HL-60/S4 treated with retinoic acid at 250 ng/mL for 4 days and 3 days (cell line): ENCODE data around the gene VPS37B.

ENCODE experiments used
- in situ Hi-C: fragments of 300-500 bp; cut with MboI; formaldehyde crosslinking; loops from 2 replicates; pipeline ENCODE4 v1.7.0; 2022; ENCODE audit warnings: low sequenced_read_pairs

The VPS37B gene

GRCh38 chr12:122843455-122843854, 52.5 kb downstream of the VPS37B start:
- in situ Hi-C loops = loop anchor here (25.0 kb wide), 1 partner anchor 394 kb away; the partner anchor contains the start of genes MPHOSPH9 and MTRFR

DNA sequence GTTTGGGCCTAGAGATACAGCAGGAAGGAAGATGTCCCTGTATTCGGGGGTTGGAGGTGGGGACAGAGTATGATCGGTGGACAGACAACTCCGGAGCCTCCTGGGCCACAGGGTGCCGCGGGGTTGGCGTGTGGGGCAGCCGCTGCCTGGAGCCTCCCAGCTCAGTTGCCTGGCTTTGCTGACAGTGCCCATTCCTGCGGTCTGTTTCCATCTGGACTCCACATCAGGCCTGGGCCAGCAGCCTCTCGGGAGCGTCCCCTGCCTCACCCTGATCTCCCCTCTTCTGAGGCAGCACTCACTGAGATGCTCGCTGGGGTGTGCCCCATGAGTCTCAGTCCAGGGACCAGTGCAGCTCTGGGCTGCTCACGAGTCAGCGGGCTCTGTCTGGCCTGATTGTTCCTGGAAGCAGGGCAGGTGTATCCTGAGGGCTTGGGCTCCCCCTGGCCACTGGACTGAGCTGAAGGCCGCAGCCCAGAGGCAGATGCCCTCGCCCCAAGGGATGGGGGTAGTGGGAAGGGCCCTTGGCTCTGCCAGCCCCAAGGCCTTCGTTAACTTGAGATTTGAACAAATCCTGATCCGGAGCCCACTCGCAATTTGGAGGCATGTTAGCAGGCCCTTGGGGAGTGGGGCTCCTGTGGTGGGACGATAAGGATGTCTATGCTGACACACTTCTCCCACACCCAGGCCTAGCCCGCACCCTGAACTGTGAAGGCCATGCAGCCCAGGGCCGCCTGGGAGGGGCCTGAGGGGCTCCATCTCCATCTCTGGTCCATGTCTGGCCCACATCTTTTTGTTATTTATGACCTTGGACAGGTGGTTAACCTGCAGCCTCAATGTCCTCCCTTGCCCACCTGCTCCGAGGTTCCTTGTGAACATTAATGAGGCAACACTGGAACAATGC, 53.2 kb downstream of the VPS37B start:
- in situ Hi-C loops = loop anchor here (25.0 kb wide), 1 partner anchor 395 kb away; the partner anchor contains the start of genes MPHOSPH9 and MTRFR

DNA sequence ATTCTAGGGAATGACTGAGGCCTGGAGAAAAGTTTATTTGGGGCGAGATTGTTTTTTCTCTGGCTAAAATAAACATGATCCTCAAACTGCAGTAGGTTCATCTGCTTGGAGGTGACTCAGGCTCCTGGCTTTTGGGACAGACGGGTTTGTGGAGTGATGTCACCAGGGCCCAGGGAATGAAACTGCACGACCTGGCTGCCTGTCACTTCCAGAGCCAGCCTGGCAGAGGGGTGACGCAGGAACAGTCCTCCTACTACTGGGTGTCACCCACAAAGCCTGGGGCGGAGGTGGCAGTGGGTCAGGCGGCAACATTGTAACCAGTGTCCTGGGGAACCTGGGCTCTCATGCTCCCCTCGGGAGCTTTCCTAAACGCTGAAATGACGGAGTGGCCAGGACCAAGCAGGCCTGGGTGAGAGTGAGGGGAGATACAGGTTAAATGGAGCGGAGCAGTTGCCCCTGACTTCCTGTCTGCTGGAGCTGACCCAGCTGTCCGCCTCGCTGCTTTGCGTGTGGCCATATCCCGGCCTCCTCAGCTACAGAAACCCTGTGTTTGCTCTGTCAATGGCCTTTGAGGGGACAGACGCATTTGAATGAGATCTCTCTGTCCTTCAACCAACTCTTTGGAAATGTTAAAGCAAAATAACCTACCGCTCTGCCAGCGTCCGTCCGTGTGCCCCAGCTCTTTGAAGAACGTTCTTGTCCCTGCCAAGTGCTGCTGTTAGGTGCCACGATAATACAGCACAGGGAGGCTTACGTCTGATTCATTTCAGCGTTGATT, 54.2 kb downstream of the VPS37B start:
- in situ Hi-C loops = loop anchor here (25.0 kb wide), 1 partner anchor 396 kb away; the partner anchor contains the start of genes MPHOSPH9 and MTRFR

DNA sequence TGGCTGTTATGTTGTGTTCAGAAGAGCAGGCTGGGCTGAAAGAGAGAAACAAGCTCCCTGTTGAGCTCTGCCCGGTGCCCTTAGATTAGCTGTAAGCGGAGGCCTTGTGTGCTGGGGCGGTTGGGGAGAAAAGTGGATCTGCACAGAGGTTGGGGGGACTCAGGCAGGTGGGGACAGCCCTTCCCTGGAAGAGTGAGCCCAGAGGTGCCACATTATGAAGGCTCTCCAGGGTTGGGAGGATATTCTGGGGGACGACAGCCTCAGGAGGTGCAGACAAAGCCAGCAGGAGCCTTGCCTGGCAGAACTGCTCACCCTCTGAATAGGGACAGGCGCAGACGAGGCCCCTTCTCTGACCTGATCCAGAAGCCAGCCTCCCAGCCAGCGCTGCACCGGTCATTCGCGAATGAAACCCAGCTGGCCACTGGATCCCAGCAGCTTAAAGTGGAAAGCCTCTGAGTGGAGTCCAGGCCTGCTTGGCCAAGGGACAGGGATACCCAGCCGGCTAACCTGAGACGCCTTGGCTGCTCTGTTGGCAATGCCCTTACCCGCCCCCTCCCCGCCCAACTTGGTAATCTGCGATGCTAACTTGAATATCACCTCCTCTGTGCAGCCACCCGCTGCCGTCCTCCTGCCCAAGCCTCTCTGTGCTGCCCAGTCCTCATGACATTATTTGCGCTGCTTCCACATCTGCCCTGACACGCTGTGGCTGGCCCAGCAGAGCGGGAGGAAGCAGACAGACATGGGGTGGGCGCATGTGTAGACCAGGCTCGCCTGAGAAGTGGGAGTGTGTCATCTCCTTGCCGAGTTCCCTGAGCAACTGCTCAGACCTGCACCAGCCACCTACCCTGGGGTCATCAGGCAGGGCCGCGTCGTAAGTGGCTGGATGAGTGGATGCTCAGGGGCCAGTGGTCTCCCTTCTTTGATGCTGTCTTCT, 55.1 kb downstream of the VPS37B start:
- in situ Hi-C loops = loop anchor here (25.0 kb wide), 1 partner anchor 396 kb away; the partner anchor contains the start of genes MPHOSPH9 and MTRFR

- in situ Hi-C loops = loop anchor here (25.0 kb wide), 1 partner anchor 397 kb away; the partner anchor contains the start of genes MPHOSPH9 and MTRFR
Measured at GRCh38 chr12:122839907-122840554, 55.9 kb downstream of the VPS37B start.

- in situ Hi-C loops = loop anchor here (25.0 kb wide), 1 partner anchor 398 kb away; the partner anchor contains the start of genes MPHOSPH9 and MTRFR
Measured at GRCh38 chr12:122838841-122839240, 57.1 kb downstream of the VPS37B start.

DNA sequence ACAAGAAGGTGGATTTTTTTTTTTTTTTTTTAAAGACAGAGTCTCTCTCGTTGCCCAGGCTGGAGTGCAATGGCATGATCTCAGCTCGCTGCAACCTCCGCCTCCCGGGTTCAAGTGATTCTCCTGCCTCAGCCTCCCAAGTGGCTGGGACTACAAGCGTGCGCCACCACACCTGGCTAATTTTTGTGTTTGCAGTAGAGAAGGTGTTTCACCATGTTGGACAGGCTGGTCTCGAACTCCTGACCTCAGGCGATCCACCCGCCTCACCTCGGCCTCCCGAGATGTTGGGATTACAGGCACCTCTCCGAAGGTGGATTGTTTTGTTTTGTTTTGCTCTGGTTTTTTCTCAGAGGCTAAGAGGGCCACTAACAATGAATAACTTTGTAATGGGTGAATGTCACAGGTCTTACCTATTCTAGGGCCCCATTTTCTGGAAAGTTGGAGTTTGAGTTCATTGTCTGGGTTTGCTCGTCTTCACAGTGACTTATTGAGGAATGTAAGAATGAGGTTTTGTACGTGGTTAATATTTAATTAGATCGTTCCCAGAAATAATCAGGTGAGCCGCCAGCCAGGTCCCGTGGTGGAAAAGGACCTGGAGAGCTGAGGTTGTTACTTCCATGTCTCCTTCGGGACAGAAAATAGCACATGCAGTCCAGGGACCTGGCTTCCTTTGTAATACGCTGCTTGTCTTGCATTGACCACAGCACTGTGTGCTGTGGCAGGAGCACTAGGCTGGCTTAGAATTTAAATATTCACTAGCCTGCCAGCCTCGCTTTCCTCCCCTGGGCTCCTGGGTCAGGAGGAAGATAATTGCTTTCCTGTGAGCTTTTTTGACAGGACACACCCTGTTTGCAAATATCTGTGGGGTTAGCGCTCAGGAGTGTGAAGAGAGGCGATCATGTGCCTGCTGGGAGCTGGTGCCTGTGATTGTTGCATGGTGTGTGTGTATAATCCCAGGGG, 58.3 kb downstream of the VPS37B start:
- in situ Hi-C loops = loop anchor here (25.0 kb wide), 1 partner anchor 400 kb away; the partner anchor contains the start of genes MPHOSPH9 and MTRFR

- in situ Hi-C loops = loop anchor here (25.0 kb wide), 1 partner anchor 401 kb away; the partner anchor contains the start of genes MPHOSPH9 and MTRFR
Measured at GRCh38 chr12:122836027-122836921, 59.6 kb downstream of the VPS37B start.

DNA sequence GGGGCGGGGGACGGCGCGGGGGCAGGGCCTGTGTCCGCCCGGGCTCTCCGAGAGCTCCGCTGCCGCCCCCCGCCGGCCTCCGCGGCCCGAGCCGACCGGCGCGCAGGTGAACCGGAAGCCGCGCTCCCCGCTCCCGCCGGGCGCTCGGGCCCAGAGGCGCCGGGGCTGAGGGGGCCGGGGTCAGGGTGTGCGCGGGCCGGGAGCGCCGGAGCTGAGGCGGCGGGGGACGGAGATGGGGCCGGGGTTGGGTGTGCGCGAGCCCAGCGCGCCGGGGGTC, 60.2 kb downstream of the VPS37B start:
- in situ Hi-C loops = loop anchor here (25.0 kb wide), 1 partner anchor 402 kb away; the partner anchor contains the start of genes MPHOSPH9 and MTRFR

DNA sequence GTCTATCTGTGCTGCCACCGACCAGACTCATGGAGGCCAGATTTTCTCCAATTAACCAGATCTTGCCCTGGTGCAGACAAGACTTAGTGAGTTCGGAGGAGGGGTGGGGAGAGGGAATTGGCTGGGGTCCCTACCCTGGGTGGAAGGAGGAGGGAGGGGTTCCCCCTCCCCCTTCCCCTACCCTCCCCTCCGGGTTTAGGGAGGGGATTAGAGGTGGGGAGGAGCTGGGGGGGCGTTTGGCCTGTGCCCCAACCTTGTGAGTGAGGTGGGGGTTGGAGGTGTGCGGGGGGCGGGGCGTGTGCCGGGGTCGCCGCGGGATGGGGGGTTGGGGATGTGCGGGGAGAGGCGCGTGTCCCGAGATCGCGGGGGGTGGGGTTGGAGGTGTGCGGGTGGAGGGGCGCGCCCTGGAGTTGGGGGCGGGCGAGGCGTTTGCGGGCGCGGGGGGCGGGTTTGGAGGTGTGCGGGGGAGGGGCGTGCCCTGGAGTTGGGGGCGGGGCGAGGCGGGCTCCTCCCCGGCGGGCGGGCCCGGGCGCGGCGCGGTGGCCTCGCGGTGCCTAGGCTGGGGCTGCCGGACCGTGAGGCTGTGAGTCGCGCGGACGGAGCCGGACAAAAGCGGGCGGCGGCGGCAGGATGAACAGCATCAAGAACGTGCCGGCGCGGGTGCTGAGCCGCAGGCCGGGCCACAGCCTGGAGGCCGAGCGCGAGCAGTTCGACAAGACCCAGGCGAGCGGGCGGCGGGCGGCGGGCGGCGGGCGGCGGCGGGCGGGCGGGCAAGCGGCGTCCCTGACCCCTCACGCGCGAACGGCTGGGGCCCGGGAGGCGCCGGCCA, 60.8 kb downstream of the VPS37B start, which contains the start of gene HIP1R:
Gene HIP1R, plus strand, starts transcription at position 537 of the 829 bp plus-strand sequence. Its CDS starts 94 bp downstream, at position 631.
- in situ Hi-C loops = loop anchor here (25.0 kb wide), 1 partner anchor 402 kb away; the partner anchor contains the start of genes MPHOSPH9 and MTRFR

DNA sequence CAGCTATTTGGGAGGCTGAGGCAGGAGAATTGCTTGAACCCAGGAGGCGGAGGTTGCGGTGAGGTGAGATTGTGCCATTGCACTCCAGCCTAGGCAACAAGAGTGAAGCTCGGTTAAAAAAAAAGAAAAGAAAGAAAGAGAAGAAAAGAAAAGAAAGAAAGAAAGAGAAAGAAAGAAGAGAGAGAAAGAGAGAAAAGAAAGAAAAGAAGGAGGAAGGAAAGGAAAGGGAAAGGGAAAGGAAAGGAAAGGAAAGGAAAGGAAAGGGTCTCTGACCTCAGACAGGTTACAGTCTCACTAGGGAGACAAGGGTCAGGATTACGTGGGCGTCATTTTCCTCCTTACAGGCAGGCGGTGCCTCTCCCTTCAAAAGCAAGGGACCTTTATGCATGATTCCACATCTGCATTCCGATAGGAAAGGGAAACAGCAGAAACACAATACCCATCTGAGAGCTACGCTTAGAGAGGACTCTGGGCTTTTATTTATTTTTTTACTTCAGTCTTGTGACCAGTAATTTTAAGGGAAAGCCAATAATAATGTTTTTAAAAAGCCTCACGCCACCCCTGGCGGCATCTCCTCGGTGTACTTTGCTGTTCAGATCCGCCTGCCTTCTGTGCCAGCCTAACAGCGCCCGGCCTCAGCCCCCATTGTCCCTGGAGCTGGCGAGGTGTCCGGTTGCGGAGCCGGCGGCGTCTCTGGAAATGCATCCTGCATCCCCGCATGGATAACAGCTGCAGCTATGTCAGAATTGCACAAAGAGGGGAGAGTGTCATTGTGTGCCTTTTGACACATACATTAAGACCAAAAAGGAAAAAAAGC, 61.6 kb downstream of the VPS37B start:
- in situ Hi-C loops = loop anchor here (25.0 kb wide), 1 partner anchor 403 kb away; the partner anchor contains the start of genes MPHOSPH9 and MTRFR

DNA sequence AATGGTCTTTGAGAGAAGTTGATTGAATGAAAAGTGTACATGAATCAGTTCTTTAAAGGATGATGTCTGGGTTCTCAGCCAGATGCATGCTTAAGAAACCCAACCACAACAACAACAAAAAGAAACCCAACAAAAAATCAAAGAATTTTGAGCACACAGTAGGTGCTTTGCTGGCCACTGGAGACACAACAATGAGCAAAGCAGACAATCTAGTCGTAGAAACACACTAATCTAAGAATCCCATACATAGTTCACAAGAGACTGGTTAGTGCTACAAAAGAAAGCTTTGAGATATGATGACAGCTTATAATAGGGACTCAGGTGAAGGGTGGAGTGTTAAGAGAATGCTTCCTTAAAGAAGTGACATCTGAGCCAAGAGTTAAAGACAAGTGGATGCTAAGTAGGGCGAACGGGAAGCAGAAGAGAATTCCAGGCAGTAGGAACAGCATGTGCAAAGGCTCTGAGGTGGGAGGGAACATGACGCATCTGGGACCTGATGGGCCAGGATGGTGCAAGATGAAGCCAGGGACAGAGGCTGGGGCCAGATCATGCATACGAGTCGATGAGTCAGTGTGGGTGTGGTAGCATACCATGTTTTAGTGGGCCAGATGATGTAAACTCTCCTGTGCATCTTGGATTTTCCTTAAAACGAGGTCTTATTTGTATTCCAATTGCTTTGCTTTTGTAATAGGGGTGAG, 65.3 kb downstream of the VPS37B start:
- in situ Hi-C loops = loop anchor here (25.0 kb wide), 1 partner anchor 407 kb away; the partner anchor contains the start of genes MPHOSPH9 and MTRFR

GRCh38 chr12:122827258-122827657, 68.7 kb downstream of the VPS37B start:
- in situ Hi-C loops = loop anchor here (25.0 kb wide), 1 partner anchor 410 kb away; the partner anchor contains the start of genes MPHOSPH9 and MTRFR
